ENCODE measurements around the gene TMEM63C.

GRCh38 chr14:77194706-77195105, 13.1 kb downstream of the TMEM63C start:
- TF ChIP-seq MYC (IDR thresholded peaks at IDR 0.05; ENCODE audit: low read depth, low read length) = no peak
- no peak for TF ChIP-seq POLR2AphosphoS5 (IDR thresholded peaks at IDR 0.05; ENCODE audit: insufficient read depth, low read depth, low read length)
- TF ChIP-seq CTCF (IDR thresholded peaks at IDR 0.05; ENCODE audit: extremely low read depth in 1 of 2, insufficient read depth in 1 of 2, low read depth in 1 of 2, low read length in 2 of 2) = no peak
- no peak for TF ChIP-seq FOS (IDR thresholded peaks at IDR 0.05; ENCODE audit: borderline replicate concordance, insufficient read depth, low read length)
- no peak for TF ChIP-seq POLR2A (IDR thresholded peaks at IDR 0.05; ENCODE audit: low read depth, low read length)
- no peak for TF ChIP-seq MAX (IDR thresholded peaks at IDR 0.05; ENCODE audit: insufficient read depth, insufficient read length)
- TF ChIP-seq JUN (IDR thresholded peaks at IDR 0.05; ENCODE audit: borderline replicate concordance, insufficient read depth, insufficient read length, low read depth) = no peak
